Kidney (tissue), 14 donors: Measurements from ENCODE around the gene BARHL1. TPM values are rescaled to one million over a fixed set of nuclear protein-coding genes. Genes with fewer than 3 reads are reported as not detected.

ENCODE experiments used
- DNase-seq, 5 donors: peaks; one replicate each; pipeline ENCODE4 v3.0.0-alpha.2; 2013 to 2020
- FAIRE-seq: peaks from 2 replicates; lab custom pipeline; 2012; peaks lifted over from hg19 to GRCh38; lab: Jason Lieb, UNC
- H3K27ac ChIP-seq, 2 donors: one replicate each; pipeline ENCODE4 v1.7.0; 2013; ENCODE audit warnings: low read depth in 2 of 2, low read length in 2 of 2, inconsistent platforms in 1 of 2
- H3K27me3 ChIP-seq: one replicate; pipeline ENCODE4 v1.7.1; 2013; ENCODE audit warnings: low read length, inconsistent platforms; ENCODE audit not compliant: control insufficient read depth, insufficient read depth
- H3K36me3 ChIP-seq, 3 donors: one replicate each; pipeline versions ENCODE4 v1.7.0 to v1.7.1; 2013; ENCODE audit warnings: low read length in 3 of 3, control low read depth in 1 of 3, inconsistent platforms in 1 of 3; ENCODE audit not compliant: insufficient read depth in 3 of 3, control insufficient read depth in 2 of 3
- H3K4me1 ChIP-seq, 3 donors: one replicate each; pipeline versions ENCODE4 v1.7.0 to v1.7.1; 2013; ENCODE audit warnings: low read length in 3 of 3, inconsistent platforms in 1 of 3, low read depth in 1 of 3; ENCODE audit not compliant: control insufficient read depth in 2 of 3, insufficient read depth in 2 of 3
- H3K4me3 ChIP-seq, 3 donors: one replicate each; pipeline versions ENCODE4 v1.7.0 to v1.8.1; 2013; ENCODE audit warnings: low read length in 3 of 3, control low read depth in 1 of 3, inconsistent platforms in 1 of 3
- H3K9ac ChIP-seq, 3 donors: one replicate each; pipeline versions ENCODE4 v1.7.0 to v1.7.1; 2013; ENCODE audit warnings: low read length in 3 of 3, control low read depth in 1 of 3, inconsistent platforms in 1 of 3
- H3K9me3 ChIP-seq, 3 donors: one replicate each; pipeline versions ENCODE4 v1.7.0 to v1.7.1; 2013; ENCODE audit warnings: low read length in 3 of 3, control low read depth in 1 of 3, inconsistent platforms in 1 of 3; ENCODE audit not compliant: control insufficient read depth in 2 of 3, insufficient read depth in 1 of 3
- intact Hi-C: fragments of 100-400 bp; cut with DNase I; formaldehyde crosslinking; loops from one replicate; pipeline ENCODE4 v1.11.1; 2022
- polyA plus RNA-seq: library from polyadenylated mRNA; stranded (reverse); fragments of 350-450 nt; fragmentation: Illumina TruSeq; extraction: RNeasy Lipid Tissue Mini Kit (QIAGEN cat#74804); gene quantifications from one replicate; pipeline ENCODE4 v1.2.3, GENCODE V29; 2014; ENCODE audit warnings: low read depth, low replicate concordance; ENCODE audit not compliant: insufficient read depth
- total RNA-seq: library from RNA; stranded (reverse); fragmentation: NEBNext Ultra II Directional; extraction: Animal tissue kit (Norgen Biotek cat#: 25700); gene quantifications from one replicate; pipeline ENCODE4 v1.2.1, GENCODE V29; 2021
- TF ChIP-seq, protein P1 (sequence below): IDR thresholded peaks from 3 replicates; pipeline ENCODE4 v1.5.1; 2012; ENCODE audit warnings: mild to moderate bottlenecking, moderate library complexity, borderline replicate concordance; ENCODE audit not compliant: insufficient read depth; ENCODE audit errors: extremely low read depth
- donor health status: control.
- donor health status: control.
- donor health status: control.
- donor health status: control.
- donor health status: control.
- donor health status: DM: yes; HTN: yes; CAD: no.
- donor health status: Normal renal cell carcinoma (clear cell type).

The BARHL1 gene
- total and polyA plus RNA-seq, 2 donors from 2014 or later: not detected

DNA sequence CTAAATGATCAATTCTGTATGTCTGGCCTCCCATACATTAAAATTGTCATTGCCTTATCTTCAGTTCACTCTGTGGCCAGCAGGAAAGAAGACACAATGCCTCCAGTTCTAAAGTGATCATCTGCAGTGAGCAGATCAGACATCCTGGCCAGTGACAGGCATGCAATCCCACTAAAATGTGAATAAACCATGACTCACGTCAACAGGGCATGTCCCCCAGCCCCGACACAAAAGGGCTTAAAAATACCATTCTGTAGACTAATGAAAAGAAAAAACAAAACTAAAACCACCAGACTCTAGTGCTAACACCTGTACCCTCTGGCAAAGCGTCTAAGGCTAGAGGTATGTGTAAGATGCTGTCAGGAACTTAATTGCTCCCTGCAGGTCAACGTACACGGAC lies 48.9 kb downstream of the BARHL1 start:
- no peak overlapping the region for H3K4me3 ChIP-seq
- H3K9ac ChIP-seq: no peak overlapping the region
- no peaks in the 10 kb centered on the region for H3K4me1 ChIP-seq
- no peak overlapping the region for H3K27ac ChIP-seq
- intact Hi-C loops: no loop called here
- TF ChIP-seq, protein P1, sequence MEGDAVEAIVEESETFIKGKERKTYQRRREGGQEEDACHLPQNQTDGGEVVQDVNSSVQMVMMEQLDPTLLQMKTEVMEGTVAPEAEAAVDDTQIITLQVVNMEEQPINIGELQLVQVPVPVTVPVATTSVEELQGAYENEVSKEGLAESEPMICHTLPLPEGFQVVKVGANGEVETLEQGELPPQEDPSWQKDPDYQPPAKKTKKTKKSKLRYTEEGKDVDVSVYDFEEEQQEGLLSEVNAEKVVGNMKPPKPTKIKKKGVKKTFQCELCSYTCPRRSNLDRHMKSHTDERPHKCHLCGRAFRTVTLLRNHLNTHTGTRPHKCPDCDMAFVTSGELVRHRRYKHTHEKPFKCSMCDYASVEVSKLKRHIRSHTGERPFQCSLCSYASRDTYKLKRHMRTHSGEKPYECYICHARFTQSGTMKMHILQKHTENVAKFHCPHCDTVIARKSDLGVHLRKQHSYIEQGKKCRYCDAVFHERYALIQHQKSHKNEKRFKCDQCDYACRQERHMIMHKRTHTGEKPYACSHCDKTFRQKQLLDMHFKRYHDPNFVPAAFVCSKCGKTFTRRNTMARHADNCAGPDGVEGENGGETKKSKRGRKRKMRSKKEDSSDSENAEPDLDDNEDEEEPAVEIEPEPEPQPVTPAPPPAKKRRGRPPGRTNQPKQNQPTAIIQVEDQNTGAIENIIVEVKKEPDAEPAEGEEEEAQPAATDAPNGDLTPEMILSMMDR: no peak
- DNase-seq (no peak), FAIRE-seq (no peak)
- peaks cover 3 to 30% (median 19%) of the 10 kb centered on the region in 3 donors for H3K36me3 ChIP-seq
- no peaks in the 10 kb centered on the region for H3K27me3 ChIP-seq
- H3K9me3 ChIP-seq: no peaks in the 10 kb centered on the region

DNA sequence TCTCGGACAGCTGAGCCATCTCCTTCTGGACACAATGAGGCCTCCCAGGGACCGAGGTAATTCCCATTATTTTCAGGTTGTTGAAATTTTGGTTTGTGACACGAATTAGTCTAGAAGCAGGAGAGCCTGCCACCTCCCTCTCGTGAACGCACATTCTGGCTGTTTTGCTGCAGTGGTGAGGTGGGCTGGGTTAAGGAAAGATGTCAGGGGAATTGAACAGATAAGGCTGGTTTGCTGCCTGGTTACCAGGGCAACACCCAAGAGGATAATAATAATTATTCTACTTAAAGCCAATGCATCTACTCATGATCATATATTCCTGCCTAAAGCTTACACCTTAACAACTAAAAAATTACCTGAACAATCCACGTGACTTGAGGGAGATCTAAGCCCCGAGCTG lies 49.3 kb downstream of the BARHL1 start:
- intact Hi-C loops: no loop called here
- Histone ChIP-seq H3K9ac (no peak overlapping the region), H3K27me3 (no peaks in the 10 kb centered on the region), H3K4me3 (no peak overlapping the region), H3K27ac (no peak overlapping the region), H3K9me3 (no peaks in the 10 kb centered on the region), H3K4me1 (no peaks in the 10 kb centered on the region), H3K36me3 (peaks cover 3 to 30% (median 19%) of the 10 kb centered on the region in 3 donors)
- DNase-seq (no peak), FAIRE-seq (no peak)
- TF ChIP-seq, protein P1: no peak

DNA sequence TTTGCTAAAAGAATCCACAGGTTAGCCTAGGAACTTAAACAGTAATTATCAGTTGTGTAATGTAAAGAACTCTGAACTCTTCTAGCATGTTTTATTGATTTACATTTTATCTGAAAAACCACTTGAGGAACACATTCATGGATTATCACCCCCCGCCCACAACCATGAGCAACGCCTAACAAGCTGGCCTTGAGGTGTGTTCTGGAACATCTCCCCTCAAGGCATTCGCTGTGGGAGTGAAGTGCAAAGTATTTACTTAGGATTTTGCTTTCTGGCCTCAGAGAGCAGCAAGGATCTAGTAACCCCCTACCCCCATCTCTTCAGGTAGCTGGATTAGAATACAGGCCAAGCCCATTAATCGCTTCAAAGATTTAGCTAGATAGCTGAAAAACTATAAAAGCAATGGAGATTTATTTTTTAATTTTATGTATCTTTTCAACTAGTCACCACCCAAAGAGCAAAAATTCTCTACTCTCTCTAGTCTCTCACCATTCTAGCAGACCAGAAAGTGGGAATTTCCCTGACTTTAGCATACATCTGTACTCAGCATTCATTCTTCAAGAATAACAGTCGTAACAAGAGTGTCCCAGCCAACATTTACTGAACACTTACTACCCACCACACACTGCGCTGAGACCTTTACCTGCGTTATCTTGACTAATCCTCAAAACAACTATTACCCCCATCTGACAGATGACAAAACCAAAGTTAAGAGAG lies 50.2 kb downstream of the BARHL1 start:
- H3K4me3 ChIP-seq: no peak overlapping the region
- H3K27ac ChIP-seq: no peak overlapping the region
- no peaks in the 10 kb centered on the region for H3K4me1 ChIP-seq
- no peaks in the 10 kb centered on the region for H3K9me3 ChIP-seq
- FAIRE-seq (no peak), DNase-seq (no peak)
- intact Hi-C loops: no loop called here
- TF ChIP-seq, protein P1: no peak
- no peak overlapping the region for H3K9ac ChIP-seq
- no peaks in the 10 kb centered on the region for H3K27me3 ChIP-seq
- H3K36me3 ChIP-seq: peaks cover 3 to 31% (median 17%) of the 10 kb centered on the region in 3 donors

DNA sequence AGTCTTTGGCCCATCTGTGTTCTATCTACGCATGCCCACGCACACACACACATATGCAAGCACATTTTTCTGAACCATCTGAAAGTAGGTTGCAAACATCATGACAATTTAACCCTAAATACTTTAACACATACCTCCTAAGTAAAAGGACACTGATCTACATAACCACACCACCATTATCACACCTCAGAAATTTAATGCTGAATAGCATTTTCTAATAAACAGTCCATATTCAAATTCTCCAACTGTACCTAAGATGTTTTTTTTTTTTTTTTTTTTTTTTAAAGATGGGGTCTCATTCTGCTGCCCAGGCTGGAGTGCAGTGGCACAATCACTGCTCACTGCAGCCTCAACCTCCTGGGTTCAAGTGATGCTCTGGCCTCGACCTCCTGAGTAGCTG lies 51.9 kb downstream of the BARHL1 start:
- DNase-seq (no peak), FAIRE-seq (no peak)
- no peak overlapping the region for H3K27ac ChIP-seq
- H3K4me3 ChIP-seq: no peak overlapping the region
- intact Hi-C loops: no loop called here
- H3K4me1 ChIP-seq: no peaks in the 10 kb centered on the region
- H3K27me3 ChIP-seq: no peaks in the 10 kb centered on the region
- no peaks in the 10 kb centered on the region for H3K9me3 ChIP-seq
- H3K9ac ChIP-seq: no peak overlapping the region
- TF ChIP-seq, protein P1: no peak
- H3K36me3 ChIP-seq: peaks cover 3 to 32% (median 22%) of the 10 kb centered on the region in 3 donors
